Measurements from ENCODE around the gene IL36A. TPM values are rescaled to one million over a fixed set of nuclear protein-coding genes. Genes with fewer than 3 reads are reported as not detected.

The IL36A gene
- total and polyA plus RNA-seq, 9 of the 15 experiments (the other 6 are each of a cell fraction or from before 2014, with no cell fraction given): not detected

DNA sequence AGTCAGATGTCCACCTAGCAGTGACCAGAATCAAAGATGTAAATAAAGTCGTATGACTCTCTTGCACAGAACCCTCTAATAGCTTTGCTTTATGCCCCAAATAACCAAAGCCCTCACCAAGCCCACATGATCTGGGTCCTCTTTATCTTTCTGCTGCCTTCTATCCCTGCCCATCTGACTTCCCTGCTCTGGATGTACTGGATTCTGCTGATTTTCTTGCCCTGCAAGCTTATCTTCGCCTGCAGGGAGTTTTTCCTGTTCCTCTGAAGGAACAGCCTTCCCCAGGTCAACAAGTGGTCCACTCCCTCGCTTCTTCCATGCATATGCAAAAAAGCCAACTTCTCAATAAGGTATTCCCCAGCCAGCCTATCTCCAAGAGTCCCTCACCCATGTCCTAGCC is 28.8 kb downstream of the IL36A start (continued):
- TF ChIP-seq, protein P1, sequence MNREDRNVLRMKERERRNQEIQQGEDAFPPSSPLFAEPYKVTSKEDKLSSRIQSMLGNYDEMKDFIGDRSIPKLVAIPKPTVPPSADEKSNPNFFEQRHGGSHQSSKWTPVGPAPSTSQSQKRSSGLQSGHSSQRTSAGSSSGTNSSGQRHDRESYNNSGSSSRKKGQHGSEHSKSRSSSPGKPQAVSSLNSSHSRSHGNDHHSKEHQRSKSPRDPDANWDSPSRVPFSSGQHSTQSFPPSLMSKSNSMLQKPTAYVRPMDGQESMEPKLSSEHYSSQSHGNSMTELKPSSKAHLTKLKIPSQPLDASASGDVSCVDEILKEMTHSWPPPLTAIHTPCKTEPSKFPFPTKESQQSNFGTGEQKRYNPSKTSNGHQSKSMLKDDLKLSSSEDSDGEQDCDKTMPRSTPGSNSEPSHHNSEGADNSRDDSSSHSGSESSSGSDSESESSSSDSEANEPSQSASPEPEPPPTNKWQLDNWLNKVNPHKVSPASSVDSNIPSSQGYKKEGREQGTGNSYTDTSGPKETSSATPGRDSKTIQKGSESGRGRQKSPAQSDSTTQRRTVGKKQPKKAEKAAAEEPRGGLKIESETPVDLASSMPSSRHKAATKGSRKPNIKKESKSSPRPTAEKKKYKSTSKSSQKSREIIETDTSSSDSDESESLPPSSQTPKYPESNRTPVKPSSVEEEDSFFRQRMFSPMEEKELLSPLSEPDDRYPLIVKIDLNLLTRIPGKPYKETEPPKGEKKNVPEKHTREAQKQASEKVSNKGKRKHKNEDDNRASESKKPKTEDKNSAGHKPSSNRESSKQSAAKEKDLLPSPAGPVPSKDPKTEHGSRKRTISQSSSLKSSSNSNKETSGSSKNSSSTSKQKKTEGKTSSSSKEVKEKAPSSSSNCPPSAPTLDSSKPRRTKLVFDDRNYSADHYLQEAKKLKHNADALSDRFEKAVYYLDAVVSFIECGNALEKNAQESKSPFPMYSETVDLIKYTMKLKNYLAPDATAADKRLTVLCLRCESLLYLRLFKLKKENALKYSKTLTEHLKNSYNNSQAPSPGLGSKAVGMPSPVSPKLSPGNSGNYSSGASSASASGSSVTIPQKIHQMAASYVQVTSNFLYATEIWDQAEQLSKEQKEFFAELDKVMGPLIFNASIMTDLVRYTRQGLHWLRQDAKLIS (CRISPR knock-in tag; IDR thresholded peaks at IDR 0.05): no peak
- TF ChIP-seq NFYB (IDR thresholded peaks at IDR 0.05; ENCODE audit: extremely low read depth, insufficient read length) (no peak), MYNN (IDR thresholded peaks at IDR 0.05) (peak; percentile 39; the same call in 1 of the 2 replicates), MYNN (CRISPR knock-in tag; IDR thresholded peaks at IDR 0.05) (no peak), LARP7 (IDR thresholded peaks at IDR 0.05) (no peak), RAD21 (CRISPR knock-in tag; conservative IDR thresholded peaks at IDR 0.05 in 1 of 2, IDR thresholded peaks at IDR 0.05 in 1 of 2) (no peak), ZFP36 (IDR thresholded peaks at IDR 0.05; ENCODE audit: low read depth, low read length, partially characterized antibody) (no peak), STAT5A (IDR thresholded peaks at IDR 0.05; ENCODE audit: borderline replicate concordance, low read length) (peak; percentile 37; the same call in 1 of the 2 replicates), TAL1 (IDR thresholded peaks at IDR 0.05) (peak; percentile 93), FOXA3 (CRISPR knock-in tag; conservative IDR thresholded peaks at IDR 0.05 in 1 of 2, IDR thresholded peaks at IDR 0.05 in 1 of 2) (peak in 1 of 2 experiments; percentile 58; a peak in 2 of 4 replicates), MTA3 (IDR thresholded peaks at IDR 0.05; ENCODE audit: borderline replicate concordance) (peak; percentile 46; the same call in 1 of the 2 replicates)
- TF ChIP-seq, protein P2, sequence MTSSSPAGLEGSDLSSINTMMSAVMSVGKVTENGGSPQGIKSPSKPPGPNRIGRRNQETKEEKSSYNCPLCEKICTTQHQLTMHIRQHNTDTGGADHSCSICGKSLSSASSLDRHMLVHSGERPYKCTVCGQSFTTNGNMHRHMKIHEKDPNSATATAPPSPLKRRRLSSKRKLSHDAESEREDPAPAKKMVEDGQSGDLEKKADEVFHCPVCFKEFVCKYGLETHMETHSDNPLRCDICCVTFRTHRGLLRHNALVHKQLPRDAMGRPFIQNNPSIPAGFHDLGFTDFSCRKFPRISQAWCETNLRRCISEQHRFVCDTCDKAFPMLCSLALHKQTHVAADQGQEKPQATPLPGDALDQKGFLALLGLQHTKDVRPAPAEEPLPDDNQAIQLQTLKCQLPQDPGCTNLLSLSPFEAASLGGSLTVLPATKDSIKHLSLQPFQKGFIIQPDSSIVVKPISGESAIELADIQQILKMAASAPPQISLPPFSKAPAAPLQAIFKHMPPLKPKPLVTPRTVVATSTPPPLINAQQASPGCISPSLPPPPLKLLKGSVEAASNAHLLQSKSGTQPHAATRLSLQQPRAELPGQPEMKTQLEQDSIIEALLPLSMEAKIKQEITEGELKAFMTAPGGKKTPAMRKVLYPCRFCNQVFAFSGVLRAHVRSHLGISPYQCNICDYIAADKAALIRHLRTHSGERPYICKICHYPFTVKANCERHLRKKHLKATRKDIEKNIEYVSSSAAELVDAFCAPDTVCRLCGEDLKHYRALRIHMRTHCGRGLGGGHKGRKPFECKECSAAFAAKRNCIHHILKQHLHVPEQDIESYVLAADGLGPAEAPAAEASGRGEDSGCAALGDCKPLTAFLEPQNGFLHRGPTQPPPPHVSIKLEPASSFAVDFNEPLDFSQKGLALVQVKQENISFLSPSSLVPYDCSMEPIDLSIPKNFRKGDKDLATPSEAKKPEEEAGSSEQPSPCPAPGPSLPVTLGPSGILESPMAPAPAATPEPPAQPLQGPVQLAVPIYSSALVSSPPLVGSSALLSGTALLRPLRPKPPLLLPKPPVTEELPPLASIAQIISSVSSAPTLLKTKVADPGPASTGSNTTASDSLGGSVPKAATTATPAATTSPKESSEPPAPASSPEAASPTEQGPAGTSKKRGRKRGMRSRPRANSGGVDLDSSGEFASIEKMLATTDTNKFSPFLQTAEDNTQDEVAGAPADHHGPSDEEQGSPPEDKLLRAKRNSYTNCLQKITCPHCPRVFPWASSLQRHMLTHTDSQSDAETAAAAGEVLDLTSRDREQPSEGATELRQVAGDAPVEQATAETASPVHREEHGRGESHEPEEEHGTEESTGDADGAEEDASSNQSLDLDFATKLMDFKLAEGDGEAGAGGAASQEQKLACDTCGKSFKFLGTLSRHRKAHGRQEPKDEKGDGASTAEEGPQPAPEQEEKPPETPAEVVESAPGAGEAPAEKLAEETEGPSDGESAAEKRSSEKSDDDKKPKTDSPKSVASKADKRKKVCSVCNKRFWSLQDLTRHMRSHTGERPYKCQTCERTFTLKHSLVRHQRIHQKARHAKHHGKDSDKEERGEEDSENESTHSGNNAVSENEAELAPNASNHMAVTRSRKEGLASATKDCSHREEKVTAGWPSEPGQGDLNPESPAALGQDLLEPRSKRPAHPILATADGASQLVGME (CRISPR knock-in tag; IDR thresholded peaks at IDR 0.05): 0 out of 2 replicates have a peak, but pooled peaks have one; percentile 76
- TF ChIP-seq, protein P3, sequence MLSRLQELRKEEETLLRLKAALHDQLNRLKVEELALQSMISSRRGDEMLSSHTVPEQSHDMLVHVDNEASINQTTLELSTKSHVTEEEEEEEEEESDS (CRISPR knock-in tag; IDR thresholded peaks at IDR 0.05): no peak
- TF ChIP-seq, protein P4, sequence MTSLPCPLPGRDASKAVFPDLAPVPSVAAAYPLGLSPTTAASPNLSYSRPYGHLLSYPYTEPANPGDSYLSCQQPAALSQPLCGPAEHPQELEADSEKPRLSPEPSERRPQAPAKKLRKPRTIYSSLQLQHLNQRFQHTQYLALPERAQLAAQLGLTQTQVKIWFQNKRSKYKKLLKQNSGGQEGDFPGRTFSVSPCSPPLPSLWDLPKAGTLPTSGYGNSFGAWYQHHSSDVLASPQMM (CRISPR knock-in tag; IDR thresholded peaks at IDR 0.05): no peak
- TF ChIP-seq, protein P5, sequence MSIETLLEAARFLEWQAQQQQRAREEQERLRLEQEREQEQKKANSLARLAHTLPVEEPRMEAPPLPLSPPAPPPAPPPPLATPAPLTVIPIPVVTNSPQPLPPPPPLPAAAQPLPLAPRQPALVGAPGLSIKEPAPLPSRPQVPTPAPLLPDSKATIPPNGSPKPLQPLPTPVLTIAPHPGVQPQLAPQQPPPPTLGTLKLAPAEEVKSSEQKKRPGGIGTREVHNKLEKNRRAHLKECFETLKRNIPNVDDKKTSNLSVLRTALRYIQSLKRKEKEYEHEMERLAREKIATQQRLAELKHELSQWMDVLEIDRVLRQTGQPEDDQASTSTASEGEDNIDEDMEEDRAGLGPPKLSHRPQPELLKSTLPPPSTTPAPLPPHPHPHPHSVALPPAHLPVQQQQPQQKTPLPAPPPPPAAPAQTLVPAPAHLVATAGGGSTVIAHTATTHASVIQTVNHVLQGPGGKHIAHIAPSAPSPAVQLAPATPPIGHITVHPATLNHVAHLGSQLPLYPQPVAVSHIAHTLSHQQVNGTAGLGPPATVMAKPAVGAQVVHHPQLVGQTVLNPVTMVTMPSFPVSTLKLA (conservative IDR thresholded peaks at IDR 0.05): peak in 1 of 2 experiments; percentile 34; a peak in 1 of 4 replicates
